PFSK-1 (cell line): ENCODE measurements around the gene BMP5.

Experiments
- FOXP2 ChIP-seq: optimal IDR thresholded peaks from 2 replicates; pipeline ENCODE3; 2011; ENCODE audit warnings: borderline replicate concordance, control low read depth, inconsistent platforms; ENCODE audit not compliant: insufficient read depth; ENCODE audit errors: extremely low read length, extremely low read depth
- POLR2AphosphoS5 ChIP-seq: IDR thresholded peaks from 2 replicates; pipeline ENCODE4 v1.6.1; 2012; ENCODE audit warnings: low read depth, mild to moderate bottlenecking, control low read depth, low read length, moderate library complexity
- SIN3A ChIP-seq: IDR thresholded peaks from 2 replicates; pipeline ENCODE4 v1.6.1; 2012; ENCODE audit warnings: mild to moderate bottlenecking, low read length, moderate library complexity, borderline replicate concordance; ENCODE audit not compliant: insufficient read depth
- TAF1 ChIP-seq: IDR thresholded peaks from 2 replicates; pipeline ENCODE4 v1.6.1; 2012; ENCODE audit warnings: low read length, control low read depth, borderline replicate concordance; ENCODE audit not compliant: insufficient read depth
- TF ChIP-seq, protein P1 (sequence below), 2 experiments: IDR thresholded peaks; 2 replicates each; pipeline versions ENCODE4 v1.6.1 to v1.8.0; 2011 to 2012; ENCODE audit warnings: low read depth in 2 of 2, low read length in 2 of 2, control low read depth in 1 of 2, inconsistent platforms in 1 of 2, mild to moderate bottlenecking in 1 of 2, moderate library complexity in 1 of 2; ENCODE audit not compliant: insufficient read depth in 1 of 2

- TF ChIP-seq TAF1 (no peak), POLR2AphosphoS5 (no peak), SIN3A (no peak), FOXP2 (no peak)
- TF ChIP-seq, protein P1, sequence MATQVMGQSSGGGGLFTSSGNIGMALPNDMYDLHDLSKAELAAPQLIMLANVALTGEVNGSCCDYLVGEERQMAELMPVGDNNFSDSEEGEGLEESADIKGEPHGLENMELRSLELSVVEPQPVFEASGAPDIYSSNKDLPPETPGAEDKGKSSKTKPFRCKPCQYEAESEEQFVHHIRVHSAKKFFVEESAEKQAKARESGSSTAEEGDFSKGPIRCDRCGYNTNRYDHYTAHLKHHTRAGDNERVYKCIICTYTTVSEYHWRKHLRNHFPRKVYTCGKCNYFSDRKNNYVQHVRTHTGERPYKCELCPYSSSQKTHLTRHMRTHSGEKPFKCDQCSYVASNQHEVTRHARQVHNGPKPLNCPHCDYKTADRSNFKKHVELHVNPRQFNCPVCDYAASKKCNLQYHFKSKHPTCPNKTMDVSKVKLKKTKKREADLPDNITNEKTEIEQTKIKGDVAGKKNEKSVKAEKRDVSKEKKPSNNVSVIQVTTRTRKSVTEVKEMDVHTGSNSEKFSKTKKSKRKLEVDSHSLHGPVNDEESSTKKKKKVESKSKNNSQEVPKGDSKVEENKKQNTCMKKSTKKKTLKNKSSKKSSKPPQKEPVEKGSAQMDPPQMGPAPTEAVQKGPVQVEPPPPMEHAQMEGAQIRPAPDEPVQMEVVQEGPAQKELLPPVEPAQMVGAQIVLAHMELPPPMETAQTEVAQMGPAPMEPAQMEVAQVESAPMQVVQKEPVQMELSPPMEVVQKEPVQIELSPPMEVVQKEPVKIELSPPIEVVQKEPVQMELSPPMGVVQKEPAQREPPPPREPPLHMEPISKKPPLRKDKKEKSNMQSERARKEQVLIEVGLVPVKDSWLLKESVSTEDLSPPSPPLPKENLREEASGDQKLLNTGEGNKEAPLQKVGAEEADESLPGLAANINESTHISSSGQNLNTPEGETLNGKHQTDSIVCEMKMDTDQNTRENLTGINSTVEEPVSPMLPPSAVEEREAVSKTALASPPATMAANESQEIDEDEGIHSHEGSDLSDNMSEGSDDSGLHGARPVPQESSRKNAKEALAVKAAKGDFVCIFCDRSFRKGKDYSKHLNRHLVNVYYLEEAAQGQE (IDR thresholded peaks at IDR 0.05; ENCODE audit: insufficient read depth in 1 of 2, low read depth in 2 of 2, low read length in 2 of 2), result no peak
Measured at GRCh38 chr6:55833284-55833683, 42.1 kb downstream of the BMP5 start.
